ENCODE measurements around the gene GLIS1. TPM values are rescaled to one million over a fixed set of nuclear protein-coding genes. Genes with fewer than 3 reads are reported as not detected.

The GLIS1 gene
- total and polyA plus RNA-seq, 2 donors (not counting 3 experiments of a cell fraction or from before 2014, with no cell fraction given): not detected

- H4K20me1 ChIP-seq (replicated peaks; ENCODE audit: control insufficient read depth, extremely low read depth, insufficient read depth, low read length): no peaks in the 10 kb centered on the region
- no peak overlapping the region for H2AFZ ChIP-seq (ENCODE audit: low read depth, low read length)
- BruUV-seq (replicated peaks): no TSS peak
- intact Hi-C loops (cut with micrococcal nuclease) (no loop called here), dilution Hi-C loops (cut with MboI; ENCODE audit: extremely low pct_ligation_motif_present, low sequenced_read_pairs) (no loop called here)
- no peaks in the 10 kb centered on the region for H3K9me1 ChIP-seq (replicated peaks; ENCODE audit: control insufficient read depth, extremely low read depth, insufficient read depth, low read length)
- H3K4me3 ChIP-seq (replicated peaks in 1 of 3; ENCODE audit: insufficient read depth in 1 of 3, low read depth in 1 of 3, low read length in 3 of 3): no peak overlapping the region
- H3K36me3 ChIP-seq (ENCODE audit: control insufficient read depth in 2 of 2, extremely low read depth in 1 of 2, insufficient read depth in 2 of 2, low read length in 2 of 2): no peaks in the 10 kb centered on the region
- no peak overlapping the region for H3K9ac ChIP-seq (replicated peaks; ENCODE audit: extremely low read depth, insufficient read depth, low read length)
- ChIA-PET CTCF (no interaction called here), POLR2A (no interaction called here)
- TF ChIP-seq, protein P1, sequence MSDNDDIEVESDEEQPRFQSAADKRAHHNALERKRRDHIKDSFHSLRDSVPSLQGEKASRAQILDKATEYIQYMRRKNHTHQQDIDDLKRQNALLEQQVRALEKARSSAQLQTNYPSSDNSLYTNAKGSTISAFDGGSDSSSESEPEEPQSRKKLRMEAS (IDR thresholded peaks at IDR 0.05; ENCODE audit: insufficient read depth, insufficient read length): no peak
- H3K4me2 ChIP-seq (ENCODE audit: insufficient read depth, low read length): no peak overlapping the region
- no peaks in the 10 kb centered on the region for H3K79me2 ChIP-seq (ENCODE audit: control insufficient read depth, insufficient read depth, low read length)
- H3K27me3 ChIP-seq (ENCODE audit: control insufficient read depth in 2 of 2, insufficient read depth in 2 of 2, low read length in 2 of 2): peaks cover 0 to 16% of the 10 kb centered on the region in 2 experiments
- FAIRE-seq (no peak), DNase-seq (ENCODE audit: low read depth, low spot score) (no peak)
- no peaks in the 10 kb centered on the region for H3K4me1 ChIP-seq (ENCODE audit: control insufficient read depth, extremely low read depth, insufficient read depth, low read length)
- no peaks in the 10 kb centered on the region for H3K9me3 ChIP-seq (replicated peaks; ENCODE audit: control insufficient read depth, insufficient read depth, low read length)
- H3K27ac ChIP-seq (ENCODE audit: insufficient read depth, low read depth, low read length): no peak overlapping the region
Measured at GRCh38 chr1:53620061-53620855, 118.7 kb downstream of the GLIS1 start.

DNA sequence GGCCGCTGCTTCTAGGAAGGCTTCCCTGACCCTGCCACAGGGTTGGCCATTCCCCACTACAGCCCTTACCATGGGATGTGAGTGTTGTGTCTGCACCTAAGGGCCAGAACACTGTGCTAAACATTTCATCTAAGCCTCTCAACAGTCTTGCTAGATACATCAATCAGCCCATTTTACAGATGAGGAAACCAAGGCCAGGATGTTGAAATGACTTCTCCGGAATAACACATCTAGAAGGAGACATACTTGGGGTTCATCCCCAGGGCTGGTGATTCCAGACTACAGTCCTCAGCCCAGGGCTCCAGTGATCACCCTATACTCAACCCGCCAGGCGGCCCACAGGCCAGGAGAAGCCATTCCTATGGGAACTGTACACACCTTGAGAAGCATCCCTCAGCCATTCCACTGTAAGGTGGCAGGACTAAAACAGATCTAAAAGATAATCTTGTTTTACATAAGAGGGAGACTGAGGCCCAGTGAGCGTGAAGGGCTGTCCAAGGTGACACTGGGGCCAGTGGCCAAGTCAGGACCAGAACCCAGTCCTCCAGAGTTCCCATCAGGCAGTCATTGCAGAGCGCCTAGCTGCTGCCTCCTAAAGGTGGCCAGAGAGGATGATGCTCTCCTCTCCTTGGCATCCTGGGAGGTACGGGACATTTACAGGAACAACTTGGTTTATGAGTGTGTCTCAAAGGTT is 119.5 kb downstream of the GLIS1 start:
- Histone ChIP-seq H3K4me3 (replicated peaks in 1 of 3; ENCODE audit: insufficient read depth in 1 of 3, low read depth in 1 of 3, low read length in 3 of 3) (no peak overlapping the region), H3K27ac (ENCODE audit: insufficient read depth, low read depth, low read length) (no peak overlapping the region), H2AFZ (ENCODE audit: low read depth, low read length) (no peak overlapping the region), H3K9ac (replicated peaks; ENCODE audit: extremely low read depth, insufficient read depth, low read length) (no peak overlapping the region), H3K9me3 (replicated peaks; ENCODE audit: control insufficient read depth, insufficient read depth, low read length) (no peaks in the 10 kb centered on the region), H3K9me1 (replicated peaks; ENCODE audit: control insufficient read depth, extremely low read depth, insufficient read depth, low read length) (no peaks in the 10 kb centered on the region), H3K4me1 (ENCODE audit: control insufficient read depth, extremely low read depth, insufficient read depth, low read length) (no peaks in the 10 kb centered on the region), H3K36me3 (ENCODE audit: control insufficient read depth in 2 of 2, extremely low read depth in 1 of 2, insufficient read depth in 2 of 2, low read length in 2 of 2) (no peaks in the 10 kb centered on the region), H3K27me3 (ENCODE audit: control insufficient read depth in 2 of 2, insufficient read depth in 2 of 2, low read length in 2 of 2) (peaks cover 0 to 13% of the 10 kb centered on the region in 2 experiments), H3K79me2 (ENCODE audit: control insufficient read depth, insufficient read depth, low read length) (no peaks in the 10 kb centered on the region), H3K4me2 (ENCODE audit: insufficient read depth, low read length) (no peak overlapping the region), H4K20me1 (replicated peaks; ENCODE audit: control insufficient read depth, extremely low read depth, insufficient read depth, low read length) (no peaks in the 10 kb centered on the region)
- intact Hi-C loops (cut with micrococcal nuclease) (no loop called here), dilution Hi-C loops (cut with MboI; ENCODE audit: extremely low pct_ligation_motif_present, low sequenced_read_pairs) (no loop called here)
- no peak for DNase-seq (ENCODE audit: low read depth, low spot score)
- no peak for FAIRE-seq
- CTCF ChIA-PET: no interaction called here
- TF ChIP-seq POLR2A (IDR thresholded peaks at IDR 0.05; ENCODE audit: low read depth, low read length) (no peak), MYC (IDR thresholded peaks at IDR 0.05; ENCODE audit: low read depth, low read length) (no peak)
- no TSS peak for BruUV-seq (replicated peaks)
- POLR2A ChIA-PET: no interaction called here
